GM12878 (cell line): ENCODE data around the gene ITGB2. TPM values are rescaled to one million over a fixed set of nuclear protein-coding genes. Genes with fewer than 3 reads are reported as not detected.

Source experiments
- ATF7 ChIP-seq: fragments of 450-650 bp; IDR thresholded peaks from 2 replicates; pipeline ENCODE4 v1.6.1; 2016; ENCODE audit warnings: low read depth, mild to moderate bottlenecking
- BACH1 ChIP-seq: fragments of 450-650 bp; IDR thresholded peaks from 2 replicates; pipeline ENCODE4 v1.6.1; 2017; ENCODE audit warnings: mild to moderate bottlenecking, borderline replicate concordance
- BHLHE40 ChIP-seq, 2 experiments: fragments of 450-650 bp in 1 of 2; IDR thresholded peaks; 2 replicates each; pipeline ENCODE4 v1.6.1; 2011 to 2017; ENCODE audit warnings: low read depth in 2 of 2, borderline replicate concordance in 1 of 2, improper control_type of control experiment in 1 of 2, low read length in 1 of 2, mild to moderate bottlenecking in 1 of 2
- BRCA1 ChIP-seq: IDR thresholded peaks from 2 replicates; pipeline ENCODE4 v1.6.1; 2011; ENCODE audit warnings: low read depth, low read length, improper control_type of control experiment
- CHD2 ChIP-seq: IDR thresholded peaks from 2 replicates; pipeline ENCODE4 v1.6.1; 2011; ENCODE audit warnings: low read depth, low read length, improper control_type of control experiment, borderline replicate concordance
- EED ChIP-seq: sonication (generic); IDR thresholded peaks from 2 replicates; pipeline ENCODE4 v1.6.1; 2016; ENCODE audit warnings: antibody characterized with exemption, low read depth
- EP300 ChIP-seq, 2 experiments: fragments of 150-350 bp in 1 of 2; IDR thresholded peaks; 2 replicates each; pipeline ENCODE4 v1.6.1; 2011 to 2012; ENCODE audit warnings: low read depth in 2 of 2, low read length in 2 of 2, borderline replicate concordance in 1 of 2, improper control_type of control experiment in 1 of 2, inconsistent platforms in 1 of 2; ENCODE audit not compliant: control insufficient read depth in 1 of 2
- ETV6 ChIP-seq, 2 experiments: fragments of 450-650 bp in 1 of 2; IDR thresholded peaks in 1 of 2; conservative IDR thresholded peaks in 1 of 2; 2 replicates each; pipeline ENCODE4 v1.6.1; 2014; ENCODE audit warnings: antibody characterized with exemption in 1 of 2, borderline replicate concordance in 1 of 2, low read depth in 1 of 2, mild to moderate bottlenecking in 1 of 2, moderate library complexity in 1 of 2
- IKZF1 ChIP-seq: fragments of 450-650 bp; conservative IDR thresholded peaks from 2 replicates; pipeline ENCODE4 v1.6.1; 2017; ENCODE audit warnings: antibody characterized with exemption, mild to moderate bottlenecking
- JUNB ChIP-seq: IDR thresholded peaks from 2 replicates; pipeline ENCODE4 v1.6.1; 2016; ENCODE audit warnings: antibody characterized with exemption, mild to moderate bottlenecking
- LARP7 ChIP-seq: fragments of 450-650 bp; IDR thresholded peaks from 2 replicates; pipeline ENCODE4 v1.6.1; 2017; ENCODE audit warnings: mild to moderate bottlenecking
- MTA2 ChIP-seq: fragments of 450-650 bp; IDR thresholded peaks from 2 replicates; pipeline ENCODE4 v1.6.1; 2016; ENCODE audit warnings: low read depth, mild to moderate bottlenecking, moderate library complexity
- NBN ChIP-seq: fragments of 450-650 bp; IDR thresholded peaks from 2 replicates; pipeline ENCODE4 v1.6.1; 2016
- NR2C1 ChIP-seq: fragments of 450-650 bp; IDR thresholded peaks from 2 replicates; pipeline ENCODE4 v1.6.1; 2017; ENCODE audit warnings: antibody characterized with exemption, mild to moderate bottlenecking, moderate library complexity
- RCOR1 ChIP-seq: conservative IDR thresholded peaks from 2 replicates; pipeline ENCODE4 v1.6.1; 2012; ENCODE audit warnings: low read depth, low read length, improper control_type of control experiment
- SMAD1 ChIP-seq: fragments of 450-650 bp; IDR thresholded peaks from 2 replicates; pipeline ENCODE4 v1.6.1; 2018; ENCODE audit warnings: mild to moderate bottlenecking, low read depth; ENCODE audit not compliant: partially characterized antibody
- SMARCA5 ChIP-seq: fragments of 450-650 bp; IDR thresholded peaks from 2 replicates; pipeline ENCODE4 v1.6.1; 2017; ENCODE audit warnings: mild to moderate bottlenecking
- SUZ12 ChIP-seq: fragments of 200-600 bp; sonication (generic); IDR thresholded peaks from one replicate; pipeline ENCODE4 v1.6.1; 2018; ENCODE audit warnings: antibody characterized with exemption, mild to moderate bottlenecking; ENCODE audit not compliant: unreplicated experiment
- TAF1 ChIP-seq: IDR thresholded peaks from 2 replicates; pipeline ENCODE4 v1.6.1; 2011; ENCODE audit warnings: mild to moderate bottlenecking, low read depth, low read length, borderline replicate concordance
- polyA plus RNA-seq, 11 experiments: library from polyadenylated mRNA; depleted of rRNA in 4 of 11; unstranded in 6 of 11; stranded (reverse) in 5 of 11; fragments of >200 nt; fragmentation: Nextera tagmentation in 4 of 11; fragmentation: Illumina TruSeq in 1 of 11; extraction: Ambion mirVana in 4 of 11; extraction: Trizol in 1 of 11; gene quantifications; 1 replicate in 1 of 11; 2 replicates in 10 of 11; pipeline versions ENCODE4 v1.2.1 to v1.2.3, GENCODE V29; 2011 to 2016; ENCODE audit warnings: inconsistent platforms in 2 of 11, missing spikeins in 2 of 11, low read depth in 1 of 11
- total RNA-seq, 4 experiments: library from RNA; depleted of rRNA in 3 of 4; stranded (reverse); fragments of >200 nt in 3 of 4; fragmentation: Illumina TruSeq in 1 of 4; extraction: Trizol in 1 of 4; gene quantifications; 2 replicates each; pipeline versions ENCODE4 v1.2.1 to v1.2.3, GENCODE V29; 2013 to 2021
- TF ChIP-seq, protein P1 (sequence below): fragments of 450-650 bp; IDR thresholded peaks from 2 replicates; pipeline ENCODE4 v1.6.1; 2017; ENCODE audit warnings: mild to moderate bottlenecking, moderate library complexity
- TF ChIP-seq, protein P2 (sequence below): fragments of 450-650 bp; IDR thresholded peaks from 2 replicates; pipeline ENCODE4 v1.6.1; 2017; ENCODE audit warnings: mild to moderate bottlenecking, low read depth, inconsistent platforms; ENCODE audit not compliant: poor library complexity, severe bottlenecking
- TF ChIP-seq, protein P3 (sequence below): fragments of 450-650 bp; IDR thresholded peaks from 2 replicates; pipeline ENCODE4 v1.6.1; 2017; ENCODE audit warnings: low read depth, mild to moderate bottlenecking, moderate library complexity

ITGB2 gene
- total and polyA plus RNA-seq, 10 of the 15 experiments (the other 5 are each of a cell fraction or from before 2014, with no cell fraction given), result 8.0 to 172 (median 58.9) TPM

DNA sequence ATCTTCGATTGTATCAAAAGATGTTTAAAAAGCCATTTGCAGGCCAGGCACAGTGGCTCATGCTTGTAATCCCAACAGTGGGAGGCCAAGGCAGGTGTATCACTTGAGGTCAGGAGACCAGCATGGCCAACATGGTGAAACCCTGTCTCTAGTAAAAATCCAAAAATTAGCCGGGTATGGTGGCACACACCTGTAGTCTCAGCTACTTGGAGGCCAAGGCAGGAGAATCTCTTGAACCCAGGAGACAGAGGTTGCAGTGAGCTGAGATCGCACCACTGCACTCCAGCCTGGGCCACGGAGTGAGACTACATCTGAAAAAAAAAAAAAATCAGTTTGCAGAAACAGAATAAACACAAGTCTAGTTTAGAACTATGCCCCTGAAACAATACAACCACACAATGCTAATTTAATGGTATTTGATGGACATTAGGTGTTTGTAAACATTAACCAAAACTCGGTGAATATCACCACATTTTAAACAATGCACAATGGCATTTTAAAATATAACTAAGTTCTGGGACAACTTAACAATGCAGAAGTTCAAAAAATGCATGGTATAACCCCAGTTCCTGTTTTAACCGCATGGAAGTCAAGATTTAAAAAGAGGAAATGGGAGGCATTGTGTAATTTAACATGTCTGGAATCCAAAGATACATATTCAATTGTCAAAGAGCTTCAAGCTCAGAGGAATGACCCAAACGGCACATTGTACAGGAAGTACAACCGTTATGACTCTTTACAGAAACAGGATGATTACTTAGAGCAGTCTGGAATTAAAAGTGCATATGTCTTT lies 40.1 kb downstream of the ITGB2 start (continued):
- TF ChIP-seq ETV6 (conservative IDR thresholded peaks at IDR 0.05 in 1 of 2, IDR thresholded peaks at IDR 0.05 in 1 of 2; ENCODE audit: borderline replicate concordance in 1 of 2, low read depth in 1 of 2) (peak in 1 of 2 experiments; percentile 83; a peak in 2 of 4 replicates), LARP7 (no peak), RCOR1 (0 out of 2 replicates have a peak, but pooled peaks have one; percentile 21), JUNB (peak; percentile 62; the same call in 1 of the 2 replicates), IKZF1 (peak; percentile 84), BHLHE40 (IDR thresholded peaks at IDR 0.05; ENCODE audit: borderline replicate concordance in 1 of 2, low read depth in 2 of 2, low read length in 1 of 2) (no peak), CHD2 (0 out of 2 replicates have a peak, but pooled peaks have one; percentile 17), NR2C1 (no peak; the same call in 1 of the 2 replicates), BRCA1 (no peak), MTA2 (peak; percentile 75), EP300 (IDR thresholded peaks at IDR 0.05; ENCODE audit: borderline replicate concordance in 1 of 2, control insufficient read depth in 1 of 2, low read depth in 2 of 2, low read length in 2 of 2) (peak in 1 of 2 experiments; percentile 57; a peak in 1 of 4 replicates), SMAD1 (no peak), ATF7 (peak; percentile 60), TAF1 (no peak), SUZ12 (no peak), SMARCA5 (peak; percentile 36; the same call in 1 of the 2 replicates), EED (0 out of 2 replicates have a peak, but pooled peaks have one; percentile 12), BACH1 (no peak), NBN (peak; percentile 68)
- TF ChIP-seq, protein P1, sequence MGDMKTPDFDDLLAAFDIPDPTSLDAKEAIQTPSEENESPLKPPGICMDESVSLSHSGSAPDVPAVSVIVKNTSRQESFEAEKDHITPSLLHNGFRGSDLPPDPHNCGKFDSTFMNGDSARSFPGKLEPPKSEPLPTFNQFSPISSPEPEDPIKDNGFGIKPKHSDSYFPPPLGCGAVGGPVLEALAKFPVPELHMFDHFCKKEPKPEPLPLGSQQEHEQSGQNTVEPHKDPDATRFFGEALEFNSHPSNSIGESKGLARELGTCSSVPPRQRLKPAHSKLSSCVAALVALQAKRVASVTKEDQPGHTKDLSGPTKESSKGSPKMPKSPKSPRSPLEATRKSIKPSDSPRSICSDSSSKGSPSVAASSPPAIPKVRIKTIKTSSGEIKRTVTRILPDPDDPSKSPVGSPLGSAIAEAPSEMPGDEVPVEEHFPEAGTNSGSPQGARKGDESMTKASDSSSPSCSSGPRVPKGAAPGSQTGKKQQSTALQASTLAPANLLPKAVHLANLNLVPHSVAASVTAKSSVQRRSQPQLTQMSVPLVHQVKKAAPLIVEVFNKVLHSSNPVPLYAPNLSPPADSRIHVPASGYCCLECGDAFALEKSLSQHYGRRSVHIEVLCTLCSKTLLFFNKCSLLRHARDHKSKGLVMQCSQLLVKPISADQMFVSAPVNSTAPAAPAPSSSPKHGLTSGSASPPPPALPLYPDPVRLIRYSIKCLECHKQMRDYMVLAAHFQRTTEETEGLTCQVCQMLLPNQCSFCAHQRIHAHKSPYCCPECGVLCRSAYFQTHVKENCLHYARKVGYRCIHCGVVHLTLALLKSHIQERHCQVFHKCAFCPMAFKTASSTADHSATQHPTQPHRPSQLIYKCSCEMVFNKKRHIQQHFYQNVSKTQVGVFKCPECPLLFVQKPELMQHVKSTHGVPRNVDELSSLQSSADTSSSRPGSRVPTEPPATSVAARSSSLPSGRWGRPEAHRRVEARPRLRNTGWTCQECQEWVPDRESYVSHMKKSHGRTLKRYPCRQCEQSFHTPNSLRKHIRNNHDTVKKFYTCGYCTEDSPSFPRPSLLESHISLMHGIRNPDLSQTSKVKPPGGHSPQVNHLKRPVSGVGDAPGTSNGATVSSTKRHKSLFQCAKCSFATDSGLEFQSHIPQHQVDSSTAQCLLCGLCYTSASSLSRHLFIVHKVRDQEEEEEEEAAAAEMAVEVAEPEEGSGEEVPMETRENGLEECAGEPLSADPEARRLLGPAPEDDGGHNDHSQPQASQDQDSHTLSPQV, result 0 out of 2 replicates have a peak, but pooled peaks have one; percentile 38
- TF ChIP-seq, protein P2, sequence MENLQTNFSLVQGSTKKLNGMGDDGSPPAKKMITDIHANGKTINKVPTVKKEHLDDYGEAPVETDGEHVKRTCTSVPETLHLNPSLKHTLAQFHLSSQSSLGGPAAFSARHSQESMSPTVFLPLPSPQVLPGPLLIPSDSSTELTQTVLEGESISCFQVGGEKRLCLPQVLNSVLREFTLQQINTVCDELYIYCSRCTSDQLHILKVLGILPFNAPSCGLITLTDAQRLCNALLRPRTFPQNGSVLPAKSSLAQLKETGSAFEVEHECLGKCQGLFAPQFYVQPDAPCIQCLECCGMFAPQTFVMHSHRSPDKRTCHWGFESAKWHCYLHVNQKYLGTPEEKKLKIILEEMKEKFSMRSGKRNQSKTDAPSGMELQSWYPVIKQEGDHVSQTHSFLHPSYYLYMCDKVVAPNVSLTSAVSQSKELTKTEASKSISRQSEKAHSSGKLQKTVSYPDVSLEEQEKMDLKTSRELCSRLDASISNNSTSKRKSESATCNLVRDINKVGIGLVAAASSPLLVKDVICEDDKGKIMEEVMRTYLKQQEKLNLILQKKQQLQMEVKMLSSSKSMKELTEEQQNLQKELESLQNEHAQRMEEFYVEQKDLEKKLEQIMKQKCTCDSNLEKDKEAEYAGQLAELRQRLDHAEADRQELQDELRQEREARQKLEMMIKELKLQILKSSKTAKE, result peak; percentile 70
- TF ChIP-seq, protein P3, sequence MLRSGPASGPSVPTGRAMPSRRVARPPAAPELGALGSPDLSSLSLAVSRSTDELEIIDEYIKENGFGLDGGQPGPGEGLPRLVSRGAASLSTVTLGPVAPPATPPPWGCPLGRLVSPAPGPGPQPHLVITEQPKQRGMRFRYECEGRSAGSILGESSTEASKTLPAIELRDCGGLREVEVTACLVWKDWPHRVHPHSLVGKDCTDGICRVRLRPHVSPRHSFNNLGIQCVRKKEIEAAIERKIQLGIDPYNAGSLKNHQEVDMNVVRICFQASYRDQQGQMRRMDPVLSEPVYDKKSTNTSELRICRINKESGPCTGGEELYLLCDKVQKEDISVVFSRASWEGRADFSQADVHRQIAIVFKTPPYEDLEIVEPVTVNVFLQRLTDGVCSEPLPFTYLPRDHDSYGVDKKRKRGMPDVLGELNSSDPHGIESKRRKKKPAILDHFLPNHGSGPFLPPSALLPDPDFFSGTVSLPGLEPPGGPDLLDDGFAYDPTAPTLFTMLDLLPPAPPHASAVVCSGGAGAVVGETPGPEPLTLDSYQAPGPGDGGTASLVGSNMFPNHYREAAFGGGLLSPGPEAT, result peak; percentile 78; the same call in 1 of the 2 replicates
